Activated CD4-positive, alpha-beta T cell treated with anti-CD3 and anti-CD28 coated beads for 24 hours (primary cell): ENCODE measurements around the gene TMED6.
"Not testable (repeated sequence)": the region's sequence is repeated elsewhere in the genome, so short reads cannot be mapped to it uniquely, and the experiment has no call there.

ENCODE experiments used
- DNase-seq, 2 donors: peaks; one replicate each; pipeline ENCODE4 v3.0.0-alpha.2; 2020; ENCODE audit warnings: low read depth in 2 of 2

TMED6 gene

DNA sequence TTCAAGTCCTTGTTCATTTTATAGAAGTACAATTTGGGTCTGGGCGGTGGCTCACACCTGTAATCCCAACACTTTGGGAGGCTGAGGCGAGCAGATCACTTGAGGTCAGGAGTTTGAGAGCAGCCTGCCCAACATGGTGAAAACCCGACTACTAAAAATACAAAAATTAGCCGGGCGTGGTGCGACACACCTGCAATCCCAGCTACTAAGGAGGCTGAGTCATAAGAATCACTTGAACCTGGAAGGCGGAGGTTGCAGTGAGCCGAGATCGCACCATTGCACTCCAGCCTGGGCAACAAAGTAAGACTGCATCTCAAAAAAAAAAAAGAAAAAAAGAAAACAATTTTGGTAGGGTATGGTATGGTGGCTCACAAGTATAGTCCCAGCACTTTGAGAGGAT lies 8.5 kb upstream of the TMED6 start:
- DNase-seq, result not testable (repeated sequence)

DNA sequence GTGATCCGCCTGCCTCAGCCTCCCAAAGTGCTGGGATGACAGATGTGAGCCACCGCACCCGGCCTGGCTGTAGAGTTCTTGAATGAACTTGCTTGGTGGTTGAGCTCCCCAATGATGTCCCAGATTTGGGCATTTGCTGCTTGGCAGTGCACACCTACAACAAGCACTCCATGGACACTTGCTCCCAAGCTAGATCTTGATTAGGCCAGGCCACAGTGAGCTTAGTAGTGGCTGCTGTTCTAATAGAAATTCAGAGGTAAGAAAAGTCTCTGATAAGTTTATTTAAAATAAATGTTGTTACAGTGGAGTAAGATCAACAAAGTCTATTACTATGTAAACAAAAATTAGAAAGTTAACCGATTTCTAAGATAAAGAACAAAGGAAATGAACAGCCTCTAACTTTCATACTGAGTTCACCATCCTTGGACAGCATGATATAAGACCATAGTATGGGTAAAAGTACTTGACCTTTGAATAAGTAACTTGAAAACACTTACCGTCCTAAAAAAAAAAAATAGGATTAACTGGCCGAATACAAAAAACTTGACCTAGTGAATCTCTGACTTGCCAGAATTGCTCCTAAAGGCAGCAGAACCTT lies 951 bp downstream of the TMED6 start:
- no peak for DNase-seq

DNA sequence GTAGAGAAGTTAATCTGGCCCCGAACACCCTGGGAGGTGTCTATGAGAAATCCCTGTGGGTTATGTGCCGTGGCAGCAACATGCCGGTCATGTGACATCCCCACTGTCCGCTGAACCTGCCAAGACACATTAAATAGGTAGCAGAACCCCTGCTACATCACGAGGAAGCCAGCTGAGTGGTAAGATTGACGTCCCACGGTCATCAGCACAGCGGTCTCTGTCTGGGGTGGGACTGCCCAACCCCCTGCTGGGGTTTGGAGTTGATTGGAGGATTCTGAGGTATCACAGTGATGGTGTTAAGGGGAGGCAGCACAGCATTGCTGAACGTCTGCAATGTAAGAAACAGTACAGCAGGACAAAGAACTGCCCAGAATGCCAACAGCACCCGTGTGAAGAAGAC lies 2.0 kb downstream of the TMED6 start:
- no peak for DNase-seq

DNA sequence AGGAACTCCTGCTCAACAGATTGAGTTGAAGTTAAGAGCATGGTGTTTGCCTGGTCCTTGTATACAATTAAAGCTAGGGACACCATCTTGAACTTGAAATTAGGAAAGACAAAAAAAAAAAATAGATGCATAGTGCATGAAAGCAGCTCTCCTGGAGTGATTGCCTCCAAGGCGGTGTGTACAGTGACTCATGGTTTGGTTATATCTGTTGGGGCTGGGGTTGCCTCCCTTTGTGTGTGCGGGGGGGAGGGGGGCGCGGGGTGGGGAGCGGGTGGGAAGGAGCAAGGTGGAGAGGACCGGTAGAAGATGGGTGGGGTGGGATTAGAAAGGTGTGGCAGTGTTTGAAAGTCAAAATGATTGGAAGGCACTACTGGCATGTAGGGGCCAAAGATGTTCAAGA lies 3.4 kb downstream of the TMED6 start:
- DNase-seq, result no peak

DNA sequence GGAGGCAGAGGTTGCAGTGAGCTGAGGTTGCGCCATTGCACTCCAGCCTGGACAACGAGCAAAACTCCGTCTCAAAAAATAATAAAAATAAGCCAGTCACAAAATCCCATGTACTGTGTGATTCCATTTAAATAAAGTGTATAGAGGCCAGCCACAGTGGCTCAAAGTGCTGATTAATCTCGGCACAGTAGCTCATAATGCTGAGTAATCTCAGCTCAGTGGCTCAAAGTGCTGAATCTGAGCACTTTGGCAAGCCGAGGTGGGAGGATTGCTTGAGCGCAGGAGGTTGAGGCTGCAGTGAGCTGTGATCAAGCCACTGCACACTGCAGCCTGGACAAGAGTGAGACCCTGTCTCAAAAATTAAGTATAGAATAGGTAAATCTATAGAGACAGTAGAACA lies 4.9 kb downstream of the TMED6 start:
- DNase-seq, result no peak

DNA sequence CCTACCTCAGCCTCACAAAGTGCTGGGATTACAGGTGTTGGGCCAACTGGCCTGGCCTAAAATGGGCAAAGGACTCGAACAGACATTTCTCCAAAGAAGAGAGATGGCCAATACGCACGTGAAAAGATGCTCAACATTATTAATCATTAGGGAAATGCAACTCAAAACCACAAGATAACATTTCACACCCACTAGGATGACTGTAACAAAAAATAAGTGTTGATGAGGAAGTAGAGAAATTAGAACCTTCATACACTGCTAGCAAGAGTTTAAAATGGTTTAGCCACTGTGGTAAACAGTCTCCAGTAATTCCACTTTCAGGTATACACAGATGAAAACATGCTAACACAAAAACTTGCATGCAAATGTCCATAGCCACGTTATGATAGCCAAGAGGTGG lies 5.7 kb downstream of the TMED6 start:
- no peak for DNase-seq

DNA sequence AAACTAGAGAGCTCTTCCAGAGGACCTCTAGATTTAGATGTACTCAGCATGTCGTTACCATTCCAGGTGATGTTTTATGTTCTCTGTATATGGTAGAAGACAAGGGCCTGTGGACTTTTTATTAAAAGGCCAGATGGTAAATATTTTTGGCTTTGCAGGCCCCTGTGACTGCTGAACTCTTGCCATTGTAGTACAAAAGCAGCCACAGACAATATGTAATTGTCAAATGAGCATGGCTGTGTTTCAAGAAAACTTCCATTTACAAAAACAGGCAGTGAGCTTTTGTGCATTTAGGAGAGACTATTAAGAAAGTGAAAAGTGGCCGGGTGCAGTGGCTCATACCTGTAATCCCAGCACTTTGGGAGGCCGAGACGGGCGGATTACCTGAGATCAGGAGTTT lies 7.4 kb downstream of the TMED6 start:
- no peak for DNase-seq

DNA sequence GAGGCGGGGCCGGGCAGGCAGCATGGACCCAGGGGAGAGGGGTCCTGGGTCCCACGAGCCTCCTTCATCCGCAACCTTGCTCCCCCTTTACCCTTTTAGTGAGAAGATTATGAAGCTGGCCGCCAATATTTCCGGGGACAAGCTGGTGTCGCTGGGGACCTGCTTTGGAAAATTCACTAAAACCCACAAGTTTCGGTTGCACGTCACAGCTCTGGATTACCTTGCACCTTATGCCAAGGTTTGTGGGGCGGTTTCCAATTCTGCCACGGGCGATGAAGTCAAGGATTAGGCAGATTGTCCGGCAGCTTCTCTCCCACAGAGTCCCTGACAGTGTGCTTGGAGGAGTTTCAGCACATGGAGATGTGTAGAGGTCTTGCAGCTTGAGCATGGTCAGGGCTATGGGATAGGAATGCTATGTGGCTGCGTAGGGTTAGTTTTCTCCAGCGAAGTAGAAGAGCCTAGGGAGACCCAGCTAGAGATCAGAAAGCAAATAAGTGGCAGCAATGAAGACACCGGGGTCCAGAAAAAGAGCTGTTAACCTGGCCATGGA lies 11.4 kb downstream of the TMED6 start:
- peak in 1 of 2 donors; percentile 25 for DNase-seq

DNA sequence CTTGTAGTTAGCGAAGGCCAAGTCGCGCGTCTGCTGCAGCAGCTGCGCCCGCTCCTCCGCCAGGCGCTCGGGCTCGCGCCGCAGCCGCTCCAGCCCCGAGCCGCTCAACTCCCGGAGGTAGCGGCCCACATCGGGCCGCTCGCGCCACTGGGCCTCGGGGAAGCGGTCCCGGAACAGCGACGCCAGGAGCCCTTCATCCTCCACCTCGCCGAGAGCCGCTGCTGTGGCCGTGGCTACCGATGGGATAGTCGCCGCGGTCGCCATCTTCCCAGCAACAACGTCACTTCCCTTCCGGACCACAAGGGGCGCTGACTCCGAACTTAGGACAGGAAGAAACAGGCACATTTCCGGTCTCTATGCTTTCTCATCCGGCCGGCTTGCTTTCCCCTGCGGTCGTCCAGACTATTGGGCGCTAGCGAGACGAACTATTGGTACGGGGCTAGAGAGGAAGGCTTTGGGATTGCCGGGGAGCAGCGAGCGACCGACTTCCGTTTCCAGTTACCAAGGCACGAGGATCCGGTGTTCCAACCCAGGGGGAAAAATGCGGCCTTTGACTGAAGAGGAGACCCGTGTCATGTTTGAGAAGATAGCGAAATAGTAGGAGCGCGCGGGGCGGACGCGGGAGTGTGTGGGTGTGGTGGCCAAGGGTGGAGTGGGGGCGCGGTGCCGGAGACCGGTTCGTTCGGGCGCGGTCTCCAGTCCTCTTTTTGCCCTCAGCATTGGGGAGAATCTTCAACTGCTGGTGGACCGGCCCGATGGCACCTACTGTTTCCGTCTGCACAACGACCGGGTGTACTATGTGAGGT lies 12.1 kb downstream of the TMED6 start, which contains the start of the genes COG8 and NIP7:
Gene COG8 (minus strand): TSS at position 276 of the 806 bp plus-strand sequence. CDS start 12 bp downstream, at position 264.
Gene NIP7 (plus strand): TSS at position 484 of the 806 bp plus-strand sequence. CDS start 58 bp downstream, at position 542.
- DNase-seq, result peak; percentile 86 to 89

DNA sequence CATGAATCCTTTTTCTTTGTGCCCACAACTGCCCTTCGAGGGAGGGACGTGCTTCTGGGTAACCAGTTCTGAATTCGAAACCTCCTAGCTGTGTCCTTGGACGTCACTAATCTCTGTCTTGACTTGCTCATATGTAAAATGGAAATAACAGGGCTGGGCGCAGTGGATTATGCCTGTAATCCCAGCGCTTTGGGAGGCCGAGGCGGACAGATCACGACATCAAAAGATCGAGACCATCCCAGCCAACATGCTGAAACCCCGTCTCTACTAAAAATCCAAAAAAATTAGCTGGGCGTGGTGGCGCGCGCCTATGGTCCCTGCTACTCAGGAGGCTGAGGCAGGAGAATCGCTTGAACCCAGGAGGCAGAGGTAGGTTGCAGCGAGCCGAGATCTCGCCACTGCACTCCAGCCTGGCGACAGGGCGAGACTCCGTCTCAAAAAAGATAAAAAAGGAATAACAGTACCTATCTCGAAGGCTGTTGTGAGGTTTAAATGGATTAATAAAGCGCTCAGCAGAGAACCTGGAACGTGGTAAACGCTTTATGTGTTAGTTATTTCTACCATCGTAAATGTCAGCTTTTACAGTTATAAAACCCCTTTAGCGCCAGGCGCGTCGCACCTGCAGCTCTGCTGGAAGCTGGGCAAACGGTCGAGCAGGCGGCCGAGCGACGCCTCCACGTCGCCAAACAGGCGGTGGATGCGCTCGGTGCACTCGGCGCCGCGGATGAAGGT lies 12.9 kb downstream of the TMED6 start:
- DNase-seq, result peak in 1 of 2 donors; percentile 27

DNA sequence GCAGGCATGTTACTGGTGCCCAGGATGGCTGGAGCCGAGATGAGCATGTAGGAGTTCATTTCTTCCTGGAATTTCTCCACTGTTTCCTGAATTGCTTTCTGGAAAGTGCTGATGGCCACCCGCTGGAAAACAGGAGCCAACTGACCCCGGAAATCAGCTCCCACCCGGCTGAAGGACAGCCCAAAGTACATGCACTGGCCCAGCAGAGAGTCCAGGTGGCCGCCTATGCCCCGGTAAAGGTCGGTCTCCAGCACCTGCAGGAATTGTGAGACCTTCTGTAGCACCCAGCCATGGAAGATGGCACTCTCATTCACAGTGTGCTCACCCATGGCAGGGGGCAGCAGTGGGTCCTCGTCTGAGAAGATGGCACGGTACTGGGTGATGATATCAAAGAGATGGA lies 16.9 kb downstream of the TMED6 start:
- DNase-seq, result no peak

DNA sequence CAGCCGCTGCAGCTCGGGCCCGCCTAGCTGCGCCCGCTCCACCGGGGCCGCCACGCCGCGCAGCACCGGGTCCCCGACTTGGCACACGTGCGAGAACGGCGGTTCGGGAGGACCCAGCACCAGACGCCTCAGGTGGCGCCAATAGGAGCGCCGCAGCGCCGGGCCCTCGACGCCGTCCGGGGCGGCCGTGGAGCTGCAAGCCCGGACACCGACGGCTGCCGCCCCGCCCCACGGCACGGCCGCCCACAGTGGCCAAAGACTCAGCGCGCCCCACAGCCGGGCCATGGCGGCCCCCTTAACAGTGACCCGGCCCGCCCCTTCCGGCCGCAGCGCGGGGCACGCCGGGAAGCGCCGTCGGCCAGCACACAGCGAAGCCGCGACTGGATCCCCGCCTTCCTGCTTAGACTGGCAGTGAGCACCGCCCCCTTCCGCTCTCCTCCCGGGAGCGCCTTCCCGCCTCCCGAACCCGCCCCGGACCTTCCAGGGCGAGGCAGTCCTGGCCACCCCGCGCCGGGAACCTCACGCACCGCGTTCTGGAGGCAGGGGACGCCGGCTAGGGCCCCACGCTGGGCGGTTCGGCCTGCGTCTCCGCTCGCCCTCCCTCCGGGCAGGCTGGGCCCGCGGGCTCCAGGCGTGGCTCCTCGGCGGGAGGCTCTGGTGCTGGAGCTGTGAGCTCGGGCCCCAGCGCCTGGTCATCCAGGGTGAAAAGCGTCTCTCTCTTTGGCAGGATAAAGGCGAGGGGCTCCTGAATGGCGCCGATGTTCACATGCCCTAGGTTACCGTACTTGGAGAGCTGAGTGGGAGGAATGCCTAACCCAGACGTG lies 21.1 kb downstream of the TMED6 start, which contains the start of gene PDF:
Gene PDF (minus strand): TSS at position 303 of the 824 bp plus-strand sequence. CDS start 18 bp downstream, at position 285.
- DNase-seq, result peak; percentile 69 to 83

DNA sequence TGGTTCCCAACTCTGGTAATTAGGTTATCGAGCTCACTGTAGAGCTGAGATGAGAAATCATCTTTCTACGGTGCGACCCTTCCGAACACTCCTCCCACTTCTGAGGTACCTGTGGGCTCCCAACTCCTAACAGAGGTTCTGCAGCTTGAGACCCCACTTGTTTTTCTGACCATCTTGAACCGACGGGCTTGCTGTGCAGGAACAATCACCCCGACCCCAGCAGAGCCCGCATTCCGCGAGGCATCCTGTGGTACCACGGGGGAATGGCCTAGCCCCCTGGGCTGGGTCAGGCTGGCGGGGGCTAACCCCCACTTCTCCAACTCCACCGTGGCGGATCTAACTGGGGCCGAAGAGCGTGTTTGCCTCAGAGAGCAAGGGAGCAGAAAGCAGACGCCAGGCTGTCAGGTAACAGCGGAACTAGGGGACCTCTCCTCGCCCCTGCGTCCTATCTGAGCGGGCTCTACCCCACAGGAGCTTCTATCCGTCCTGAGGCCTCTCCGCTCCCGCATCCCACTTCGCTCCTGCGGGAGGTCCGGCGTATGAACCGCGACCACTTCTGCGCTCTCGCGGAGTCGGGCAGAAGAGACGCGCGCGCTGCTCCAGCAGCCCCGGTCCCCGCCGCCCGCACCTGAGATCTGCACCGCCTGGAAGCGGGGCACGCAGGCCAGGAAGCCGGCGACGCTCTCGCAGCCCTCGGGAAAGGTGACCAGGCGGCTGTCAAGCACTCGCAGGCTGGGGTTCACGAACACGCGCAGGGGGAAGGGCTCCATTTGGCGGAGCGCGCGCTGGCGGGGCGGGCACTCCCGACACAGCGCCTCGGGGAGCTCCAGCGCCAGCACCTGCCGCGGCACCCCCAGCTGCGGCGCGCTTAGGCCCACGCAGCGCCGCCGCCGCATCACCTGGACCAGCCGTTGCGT lies 22.0 kb downstream of the TMED6 start:
- DNase-seq, result no peak

DNA sequence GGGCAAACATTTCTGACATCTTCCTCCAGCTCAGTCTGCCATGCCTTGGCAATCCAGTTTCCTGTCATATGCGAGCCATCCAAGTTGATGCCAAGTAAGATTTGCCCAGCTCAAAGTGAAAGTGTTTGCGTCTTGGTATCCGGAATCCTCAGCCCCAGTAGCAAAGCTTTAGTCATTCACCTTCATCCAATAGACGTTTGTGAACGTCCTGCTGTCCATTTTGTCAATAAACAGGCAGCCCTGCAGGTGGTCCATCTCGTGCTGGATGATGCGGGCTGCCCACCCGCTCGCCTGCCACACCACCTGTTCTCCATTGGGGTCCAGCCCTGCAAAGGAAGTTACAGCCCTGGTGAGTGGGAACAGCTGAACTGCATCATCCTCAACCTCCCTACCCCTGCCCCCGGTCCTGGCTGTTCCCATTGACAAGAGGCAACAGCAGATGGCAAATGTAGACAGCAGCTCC lies 22.7 kb downstream of the TMED6 start:
- DNase-seq, result no peak

DNA sequence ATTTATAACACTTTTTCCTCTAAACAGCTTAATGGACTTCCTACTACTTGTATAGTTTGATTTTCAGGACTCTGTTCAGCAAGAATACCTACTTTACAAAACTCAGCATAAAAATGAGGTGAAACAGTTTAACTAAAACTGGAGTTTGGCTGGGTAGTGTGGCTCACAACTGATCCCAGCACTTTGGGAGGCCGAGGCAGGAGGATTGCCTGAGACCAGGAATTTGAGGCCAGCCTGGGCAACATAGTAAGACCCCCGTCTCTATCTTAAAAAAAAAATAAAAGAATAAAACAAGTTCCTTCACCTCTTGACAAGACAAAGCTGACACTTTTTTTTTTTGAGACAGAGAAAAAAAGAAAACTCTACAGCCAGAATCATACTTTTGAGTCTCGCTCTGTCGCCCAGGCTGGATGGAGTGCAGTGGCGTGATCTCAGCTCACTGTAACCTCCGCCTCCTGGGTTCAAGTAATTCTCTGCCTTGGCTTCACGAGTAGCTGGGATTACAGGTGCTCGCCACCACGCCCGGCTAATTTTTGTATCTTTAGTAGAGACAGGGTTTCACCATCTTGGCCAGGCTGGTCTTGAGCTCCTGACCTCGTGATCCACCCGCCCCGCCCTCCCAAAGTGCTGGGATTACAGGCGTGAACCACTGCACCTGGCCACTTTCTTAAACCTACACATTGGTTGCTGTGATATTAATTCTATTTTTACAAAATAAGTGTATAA lies 23.8 kb downstream of the TMED6 start:
- DNase-seq, result no peak

DNA sequence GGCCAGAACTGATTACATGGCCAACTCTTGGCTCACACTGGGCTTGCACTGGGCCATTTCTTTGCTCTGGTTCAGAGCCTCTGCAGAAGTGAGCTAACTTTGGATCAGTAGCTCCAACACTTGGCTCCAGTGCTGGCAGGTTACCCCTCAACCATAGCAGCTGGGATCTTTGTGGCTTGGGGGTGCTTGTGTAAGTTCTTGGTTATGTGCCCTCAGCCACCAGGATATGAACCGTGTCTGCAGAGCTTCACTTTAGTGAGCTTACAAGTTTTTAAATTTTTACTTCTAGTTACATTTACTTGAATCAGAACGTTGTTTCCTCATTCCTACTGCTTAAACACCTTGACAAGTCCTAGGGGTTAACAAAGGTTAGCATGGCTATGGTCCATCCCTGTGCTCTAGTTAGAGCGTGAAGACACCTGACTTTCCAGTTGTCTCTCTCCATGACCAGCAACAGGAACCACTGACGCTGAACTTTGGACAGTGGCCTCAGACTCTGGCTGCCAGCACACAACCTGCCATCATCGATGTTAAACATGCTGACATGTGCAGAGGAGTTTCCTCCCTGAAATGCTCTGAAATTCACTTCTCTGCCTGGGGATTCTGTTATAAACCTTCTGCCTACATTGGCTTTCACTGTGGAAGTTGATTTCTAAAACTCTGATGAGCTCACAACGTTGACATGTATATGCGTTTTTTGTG lies 25.3 kb downstream of the TMED6 start:
- no peak for DNase-seq

DNA sequence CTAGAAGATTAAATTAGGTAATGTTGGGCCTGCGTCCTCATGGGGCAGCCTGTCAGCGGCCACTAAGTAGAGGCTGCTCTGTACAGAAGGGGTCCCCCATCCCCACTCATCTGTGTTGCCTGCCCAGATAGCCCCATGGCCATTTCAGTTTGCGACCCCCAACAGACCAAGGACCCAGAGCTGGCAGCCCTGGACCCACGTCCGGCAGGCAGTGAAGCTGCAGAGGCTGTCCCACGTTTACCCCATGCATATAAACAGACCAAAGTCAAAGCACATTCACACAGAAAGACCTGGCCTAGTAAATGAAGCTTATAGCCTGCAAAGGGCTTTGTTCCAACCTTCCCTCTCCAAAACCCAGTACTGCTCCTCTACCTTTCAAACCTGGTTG lies 25.8 kb downstream of the TMED6 start:
- no peak for DNase-seq

DNA sequence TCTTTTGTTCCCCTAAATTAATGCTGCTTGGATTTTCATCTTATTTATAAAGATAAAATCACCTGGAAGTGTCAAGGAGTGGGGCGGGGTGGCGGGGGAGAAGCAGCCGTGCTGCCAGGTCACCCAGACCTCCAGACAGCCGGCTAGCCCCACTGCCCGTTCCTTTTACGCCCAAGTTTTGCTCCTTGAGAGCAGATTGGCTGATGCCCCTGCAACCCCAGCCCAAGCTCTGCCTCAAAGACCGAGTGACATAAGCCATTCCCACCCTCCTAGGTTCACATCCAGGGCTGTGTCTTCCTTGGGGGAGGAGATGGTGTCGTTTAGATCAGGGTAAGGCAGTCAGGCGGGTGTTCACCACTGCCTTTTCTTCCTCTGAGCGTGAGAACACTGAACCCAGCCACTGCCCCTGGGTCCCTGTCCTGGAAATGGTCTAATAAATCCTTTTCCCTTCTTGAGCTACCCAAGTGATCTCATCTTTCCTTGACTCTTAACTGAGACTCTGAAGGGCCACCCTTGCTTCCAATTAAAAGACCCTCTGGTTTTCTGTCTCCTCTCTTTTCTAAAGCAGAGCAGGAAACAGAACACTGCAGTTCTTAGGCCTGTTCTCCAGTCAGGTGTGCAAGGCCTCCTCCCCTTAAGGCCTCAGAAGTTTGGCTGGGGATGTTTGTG lies 26.9 kb downstream of the TMED6 start:
- DNase-seq, result no peak
